ENCODE results near the gene FLOT2.

FLOT2 gene

GRCh38 chr17:28861393-28862203 lies 35.9 kb downstream of the FLOT2 start:
- H3K9me3 ChIP-seq (ENCODE audit: control insufficient read depth, low read length), result no peaks in the 10 kb centered on the region
- no peaks in the 10 kb centered on the region for H3K27me3 ChIP-seq (ENCODE audit: control insufficient read depth, insufficient read depth, low read length)
- no peaks in the 10 kb centered on the region for H3K36me3 ChIP-seq (ENCODE audit: control insufficient read depth, insufficient read depth, low read length)
- no peak overlapping the region for H3K4me2 ChIP-seq (ENCODE audit: low read length)
- H3K79me2 ChIP-seq, result no peaks in the 10 kb centered on the region
- no peaks in the 10 kb centered on the region for H3K4me1 ChIP-seq
- no peak overlapping the region for H3K9ac ChIP-seq
- no peak overlapping the region for H3K4me3 ChIP-seq (ENCODE audit: low read depth, low read length)
- no peak overlapping the region for H2AFZ ChIP-seq
- TF ChIP-seq, protein P1, sequence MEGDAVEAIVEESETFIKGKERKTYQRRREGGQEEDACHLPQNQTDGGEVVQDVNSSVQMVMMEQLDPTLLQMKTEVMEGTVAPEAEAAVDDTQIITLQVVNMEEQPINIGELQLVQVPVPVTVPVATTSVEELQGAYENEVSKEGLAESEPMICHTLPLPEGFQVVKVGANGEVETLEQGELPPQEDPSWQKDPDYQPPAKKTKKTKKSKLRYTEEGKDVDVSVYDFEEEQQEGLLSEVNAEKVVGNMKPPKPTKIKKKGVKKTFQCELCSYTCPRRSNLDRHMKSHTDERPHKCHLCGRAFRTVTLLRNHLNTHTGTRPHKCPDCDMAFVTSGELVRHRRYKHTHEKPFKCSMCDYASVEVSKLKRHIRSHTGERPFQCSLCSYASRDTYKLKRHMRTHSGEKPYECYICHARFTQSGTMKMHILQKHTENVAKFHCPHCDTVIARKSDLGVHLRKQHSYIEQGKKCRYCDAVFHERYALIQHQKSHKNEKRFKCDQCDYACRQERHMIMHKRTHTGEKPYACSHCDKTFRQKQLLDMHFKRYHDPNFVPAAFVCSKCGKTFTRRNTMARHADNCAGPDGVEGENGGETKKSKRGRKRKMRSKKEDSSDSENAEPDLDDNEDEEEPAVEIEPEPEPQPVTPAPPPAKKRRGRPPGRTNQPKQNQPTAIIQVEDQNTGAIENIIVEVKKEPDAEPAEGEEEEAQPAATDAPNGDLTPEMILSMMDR (IDR thresholded peaks at IDR 0.05), result no peak
- no peak overlapping the region for H3K27ac ChIP-seq

GRCh38 chr17:28860363-28860808 lies 37.1 kb downstream of the FLOT2 start:
- H3K4me2 ChIP-seq (ENCODE audit: low read length), result no peak overlapping the region
- no peak overlapping the region for H3K27ac ChIP-seq
- H2AFZ ChIP-seq, result no peak overlapping the region
- no peaks in the 10 kb centered on the region for H3K27me3 ChIP-seq (ENCODE audit: control insufficient read depth, insufficient read depth, low read length)
- TF ChIP-seq, protein P1 (IDR thresholded peaks at IDR 0.05), result no peak
- H3K9me3 ChIP-seq (ENCODE audit: control insufficient read depth, low read length), result no peaks in the 10 kb centered on the region
- no peaks in the 10 kb centered on the region for H3K36me3 ChIP-seq (ENCODE audit: control insufficient read depth, insufficient read depth, low read length)
- no peak overlapping the region for H3K4me3 ChIP-seq (ENCODE audit: low read depth, low read length)
- no peaks in the 10 kb centered on the region for H3K4me1 ChIP-seq
- no peak overlapping the region for H3K9ac ChIP-seq
- no peaks in the 10 kb centered on the region for H3K79me2 ChIP-seq

- Histone ChIP-seq H3K4me2 (ENCODE audit: low read length) (no peak overlapping the region), H3K4me3 (ENCODE audit: low read depth, low read length) (no peak overlapping the region), H3K36me3 (ENCODE audit: control insufficient read depth, insufficient read depth, low read length) (no peaks in the 10 kb centered on the region), H2AFZ (no peak overlapping the region), H3K9me3 (ENCODE audit: control insufficient read depth, low read length) (no peaks in the 10 kb centered on the region), H3K9ac (no peak overlapping the region), H3K4me1 (no peaks in the 10 kb centered on the region), H3K27ac (no peak overlapping the region), H3K27me3 (ENCODE audit: control insufficient read depth, insufficient read depth, low read length) (no peaks in the 10 kb centered on the region), H3K79me2 (peaks cover 2% of the 10 kb centered on the region)
- TF ChIP-seq, protein P1 (IDR thresholded peaks at IDR 0.05), result no peak
These were observed 38.7 kb downstream of the FLOT2 start for GRCh38 chr17:28858801-28859355.

GRCh38 chr17:28857905-28858800 lies 39.4 kb downstream of the FLOT2 start:
- Histone ChIP-seq H3K79me2 (peaks cover 2% of the 10 kb centered on the region), H3K4me1 (no peaks in the 10 kb centered on the region), H3K27me3 (ENCODE audit: control insufficient read depth, insufficient read depth, low read length) (no peaks in the 10 kb centered on the region), H3K4me3 (ENCODE audit: low read depth, low read length) (no peak overlapping the region), H3K9ac (no peak overlapping the region), H3K4me2 (ENCODE audit: low read length) (no peak overlapping the region), H3K9me3 (ENCODE audit: control insufficient read depth, low read length) (no peaks in the 10 kb centered on the region), H3K36me3 (ENCODE audit: control insufficient read depth, insufficient read depth, low read length) (no peaks in the 10 kb centered on the region), H3K27ac (no peak overlapping the region), H2AFZ (no peak overlapping the region)
- TF ChIP-seq, protein P1 (IDR thresholded peaks at IDR 0.05), result no peak

All from parathyroid adenoma (tissue), 2 donors.